ENCODE data around the gene MKRN1.
A peak's percentile ranks its signal among the peaks of the same experiment; 100 is the strongest.
"Not testable (repeated sequence)": the region's sequence is repeated elsewhere in the genome, so short reads cannot be mapped to it uniquely, and the experiment has no call there.

MKRN1 gene

GRCh38 chr7:140479062-140479738 is at the start of gene MKRN1:
Gene MKRN1 (minus strand): TSS chr7:140479505. CDS start chr7:140479344, 161 bp downstream.
- peak; percentile 87 for DNase-seq

- no peak for DNase-seq
These were observed 47.7 kb upstream of the MKRN1 start for GRCh38 chr7:140526787-140527664.

- no peak for DNase-seq
These were observed 46.9 kb upstream of the MKRN1 start for GRCh38 chr7:140526214-140526613.

- no peak for DNase-seq
These were observed 46.4 kb upstream of the MKRN1 start for GRCh38 chr7:140525743-140526142.

- no peak for DNase-seq
These were observed 42.1 kb upstream of the MKRN1 start for GRCh38 chr7:140521421-140521820.

GRCh38 chr7:140519007-140519399 is 39.7 kb upstream of the MKRN1 start:
- DNase-seq, result no peak

- DNase-seq, result no peak
These were observed 39.2 kb upstream of the MKRN1 start for GRCh38 chr7:140518370-140519006.

GRCh38 chr7:140517546-140518369 is 38.5 kb upstream of the MKRN1 start:
- peak; percentile 45 for DNase-seq

- DNase-seq, result no peak
These were observed 33.2 kb upstream of the MKRN1 start for GRCh38 chr7:140512317-140513000.

- no peak for DNase-seq
These were observed 30.5 kb upstream of the MKRN1 start for GRCh38 chr7:140509789-140510188.

GRCh38 chr7:140507556-140507955 is 28.3 kb upstream of the MKRN1 start:
- not testable (repeated sequence) for DNase-seq

GRCh38 chr7:140506788-140507464 is 27.6 kb upstream of the MKRN1 start:
- no peak for DNase-seq

- DNase-seq, result no peak
These were observed 22.7 kb upstream of the MKRN1 start for GRCh38 chr7:140501966-140502365.

GRCh38 chr7:140497807-140498206 is 18.5 kb upstream of the MKRN1 start:
- not testable (repeated sequence) for DNase-seq

- no peak for DNase-seq
These were observed 18.0 kb upstream of the MKRN1 start for GRCh38 chr7:140497241-140497769.

- no peak for DNase-seq
These were observed 16.3 kb upstream of the MKRN1 start for GRCh38 chr7:140495514-140496097.

- no peak for DNase-seq
These were observed 15.6 kb upstream of the MKRN1 start for GRCh38 chr7:140494867-140495266.

- DNase-seq, result no peak
These were observed 9.7 kb upstream of the MKRN1 start for GRCh38 chr7:140489026-140489359.

GRCh38 chr7:140485500-140486265 is 6.4 kb upstream of the MKRN1 start:
- no peak for DNase-seq

GRCh38 chr7:140484951-140485499 is 5.7 kb upstream of the MKRN1 start:
- DNase-seq, result no peak

Measured in activated CD4-positive, alpha-beta T cell treated with anti-CD3 and anti-CD28 coated beads for 1 hour (primary cell).